Measurements from ENCODE around the gene STON2. TPM values are rescaled to one million over a fixed set of nuclear protein-coding genes. Genes with fewer than 3 reads are reported as not detected.
"Not testable (repeated sequence)": the region's sequence is repeated elsewhere in the genome, so short reads cannot be mapped to it uniquely, and the experiment has no call there.

The STON2 gene
- total RNA-seq, 4 donors from 2014 or later = 3.3 to 87.8 (median 11.0) TPM

DNA sequence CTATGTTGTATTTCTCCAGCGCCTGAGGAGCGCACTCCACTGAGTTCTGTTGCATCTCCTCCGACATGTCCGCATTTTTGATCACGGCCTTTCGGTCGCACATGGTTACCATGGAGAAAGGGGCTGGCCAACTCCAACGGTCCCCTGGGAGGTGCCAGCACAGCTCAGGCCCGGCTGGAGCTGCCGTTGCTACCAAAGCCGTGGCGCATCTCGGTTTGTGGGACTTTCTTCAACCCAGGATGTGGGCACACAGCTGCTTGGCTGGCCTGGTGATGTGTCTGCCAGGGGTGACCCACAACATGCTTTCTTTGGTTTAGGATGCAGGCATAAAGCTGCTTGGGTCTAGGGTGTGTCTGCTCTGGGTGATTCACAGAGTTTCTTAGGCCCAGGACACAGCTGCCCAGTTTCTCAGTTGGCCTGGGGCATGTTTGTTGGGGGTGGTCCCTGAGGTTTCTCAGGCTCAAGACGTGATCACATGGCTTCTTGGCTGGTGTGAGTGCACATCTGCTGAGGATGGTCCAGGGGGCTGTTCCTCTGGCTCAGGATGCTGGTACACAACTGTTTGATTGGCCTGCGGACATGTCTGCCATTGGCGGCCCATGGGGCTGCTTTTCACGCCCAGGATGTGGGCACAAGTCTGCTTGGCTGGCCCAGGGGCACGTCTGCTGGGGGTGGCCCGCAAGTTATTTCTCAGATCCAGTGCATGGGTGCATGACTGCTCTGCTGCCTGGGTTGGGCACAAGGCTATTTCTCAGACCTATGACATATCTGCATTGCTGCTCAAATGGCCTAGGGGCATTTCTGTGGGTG is 153.5 kb downstream of the STON2 start:
- no peak for TF ChIP-seq POLR2A (IDR thresholded peaks at IDR 0.05)
- TF ChIP-seq, protein P1, sequence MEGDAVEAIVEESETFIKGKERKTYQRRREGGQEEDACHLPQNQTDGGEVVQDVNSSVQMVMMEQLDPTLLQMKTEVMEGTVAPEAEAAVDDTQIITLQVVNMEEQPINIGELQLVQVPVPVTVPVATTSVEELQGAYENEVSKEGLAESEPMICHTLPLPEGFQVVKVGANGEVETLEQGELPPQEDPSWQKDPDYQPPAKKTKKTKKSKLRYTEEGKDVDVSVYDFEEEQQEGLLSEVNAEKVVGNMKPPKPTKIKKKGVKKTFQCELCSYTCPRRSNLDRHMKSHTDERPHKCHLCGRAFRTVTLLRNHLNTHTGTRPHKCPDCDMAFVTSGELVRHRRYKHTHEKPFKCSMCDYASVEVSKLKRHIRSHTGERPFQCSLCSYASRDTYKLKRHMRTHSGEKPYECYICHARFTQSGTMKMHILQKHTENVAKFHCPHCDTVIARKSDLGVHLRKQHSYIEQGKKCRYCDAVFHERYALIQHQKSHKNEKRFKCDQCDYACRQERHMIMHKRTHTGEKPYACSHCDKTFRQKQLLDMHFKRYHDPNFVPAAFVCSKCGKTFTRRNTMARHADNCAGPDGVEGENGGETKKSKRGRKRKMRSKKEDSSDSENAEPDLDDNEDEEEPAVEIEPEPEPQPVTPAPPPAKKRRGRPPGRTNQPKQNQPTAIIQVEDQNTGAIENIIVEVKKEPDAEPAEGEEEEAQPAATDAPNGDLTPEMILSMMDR (IDR thresholded peaks at IDR 0.05) = no peak
- Histone ChIP-seq H3K27me3 (no peaks in the 10 kb centered on the region), H3K9me3 (no peaks in the 10 kb centered on the region), H3K4me3 (no peak overlapping the region), H3K4me1 (no peaks in the 10 kb centered on the region), H3K36me3 (no peaks in the 10 kb centered on the region), H3K27ac (no peak overlapping the region)
- no peak for DNase-seq
- intact Hi-C loops (cut with DNase I; ENCODE audit: low total_unique reads) = no loop called here

DNA sequence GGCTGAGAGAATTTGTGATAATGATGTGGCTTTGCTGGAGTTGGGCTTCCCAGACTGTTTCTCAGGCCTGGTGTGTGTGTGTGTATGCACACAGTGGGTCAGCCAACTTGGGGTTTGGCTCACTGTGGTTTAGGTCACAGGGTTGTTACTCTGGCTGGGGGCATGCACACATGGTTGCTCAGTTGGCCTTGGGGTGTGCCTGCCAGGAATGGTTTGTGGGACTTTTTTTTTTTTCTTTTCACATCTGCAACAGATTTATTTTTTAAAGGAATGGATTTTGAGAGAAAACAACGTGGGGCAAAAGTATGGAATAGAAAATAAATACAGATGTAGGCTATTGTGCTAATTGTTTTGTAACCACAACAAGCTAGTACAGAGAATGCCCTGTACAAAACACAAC is 154.4 kb downstream of the STON2 start:
- Histone ChIP-seq H3K4me3 (no peak overlapping the region), H3K27me3 (no peaks in the 10 kb centered on the region), H3K9me3 (no peaks in the 10 kb centered on the region), H3K27ac (no peak overlapping the region), H3K4me1 (no peaks in the 10 kb centered on the region), H3K36me3 (no peaks in the 10 kb centered on the region)
- TF ChIP-seq POLR2A (IDR thresholded peaks at IDR 0.05) = no peak
- TF ChIP-seq, protein P1 (IDR thresholded peaks at IDR 0.05) = no peak
- intact Hi-C loops (cut with DNase I; ENCODE audit: low total_unique reads) = no loop called here
- no peak for DNase-seq

DNA sequence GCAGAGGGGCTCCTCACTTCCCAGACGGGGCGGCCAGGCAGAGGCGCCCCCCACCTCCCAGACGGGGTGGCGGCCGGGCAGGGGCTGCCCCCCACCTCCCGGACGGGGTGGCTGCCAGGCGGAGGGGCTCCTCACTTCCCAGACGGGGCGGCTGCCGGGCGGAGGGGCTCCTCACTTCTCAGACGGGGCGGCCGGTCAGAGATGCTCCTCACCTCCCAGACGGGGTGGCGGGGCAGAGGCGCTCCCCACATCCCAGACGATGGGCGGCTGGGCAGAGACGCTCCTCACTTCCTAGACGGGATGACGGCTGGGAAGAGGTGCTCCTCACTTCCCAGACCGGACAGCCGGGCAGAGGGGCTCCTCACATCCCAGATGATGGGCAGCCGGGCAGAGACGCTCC is 155.7 kb downstream of the STON2 start:
- intact Hi-C loops (cut with DNase I; ENCODE audit: low total_unique reads); H3K4me1 ChIP-seq; H3K27ac ChIP-seq; DNase-seq; H3K9me3 ChIP-seq; H3K36me3 ChIP-seq; H3K4me3 ChIP-seq; H3K27me3 ChIP-seq: not testable (repeated sequence)

DNA sequence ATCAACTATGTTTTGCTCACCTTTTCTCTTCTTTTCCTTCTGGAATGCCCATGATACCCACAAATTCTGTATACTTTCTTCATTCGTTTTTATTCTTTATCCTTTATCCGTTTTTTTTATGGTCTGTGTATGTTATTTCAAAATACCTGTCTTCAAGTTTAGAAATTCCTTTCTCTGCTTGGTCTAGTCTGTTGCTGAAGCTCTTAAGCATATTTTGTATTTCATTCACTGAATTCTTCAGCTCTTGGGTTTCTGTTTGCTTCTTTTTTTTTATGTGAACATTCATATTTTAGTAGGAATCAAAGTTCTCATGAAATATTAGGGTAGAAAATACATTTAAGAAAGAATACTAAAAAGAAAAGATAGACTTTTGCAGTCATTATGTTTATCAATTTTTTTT is 156.6 kb downstream of the STON2 start:
- H3K4me3 ChIP-seq = no peak overlapping the region
- TF ChIP-seq, protein P1 (IDR thresholded peaks at IDR 0.05) = no peak
- TF ChIP-seq POLR2A (IDR thresholded peaks at IDR 0.05) = no peak
- intact Hi-C loops (cut with DNase I; ENCODE audit: low total_unique reads) = no loop called here
- H3K4me1 ChIP-seq = no peaks in the 10 kb centered on the region
- no peaks in the 10 kb centered on the region for H3K27me3 ChIP-seq
- no peaks in the 10 kb centered on the region for H3K9me3 ChIP-seq
- no peak overlapping the region for H3K27ac ChIP-seq
- no peak for DNase-seq
- no peaks in the 10 kb centered on the region for H3K36me3 ChIP-seq

DNA sequence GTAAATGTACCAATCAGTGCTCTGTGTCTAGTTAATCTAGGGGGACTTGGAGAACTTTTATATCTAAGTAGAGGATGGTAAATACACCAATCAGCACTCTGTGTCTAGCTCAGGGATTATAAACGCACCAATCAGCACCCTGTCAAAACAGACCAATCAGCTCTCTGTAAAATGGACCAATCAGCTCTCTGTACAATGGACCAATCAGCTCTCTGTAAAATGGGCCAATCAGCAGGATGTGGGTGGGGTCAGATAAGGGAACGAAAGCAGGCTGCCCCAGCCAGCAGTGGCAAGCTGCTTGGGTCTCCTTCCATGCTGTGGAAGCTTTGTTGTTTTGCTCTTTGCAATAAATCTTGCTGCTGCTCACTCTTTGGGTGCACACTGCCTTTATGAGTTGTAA is 163.3 kb downstream of the STON2 start:
- H3K4me3 ChIP-seq; H3K9me3 ChIP-seq; H3K27me3 ChIP-seq; H3K36me3 ChIP-seq; DNase-seq; H3K27ac ChIP-seq; intact Hi-C loops (cut with DNase I; ENCODE audit: low total_unique reads); H3K4me1 ChIP-seq: not testable (repeated sequence)

DNA sequence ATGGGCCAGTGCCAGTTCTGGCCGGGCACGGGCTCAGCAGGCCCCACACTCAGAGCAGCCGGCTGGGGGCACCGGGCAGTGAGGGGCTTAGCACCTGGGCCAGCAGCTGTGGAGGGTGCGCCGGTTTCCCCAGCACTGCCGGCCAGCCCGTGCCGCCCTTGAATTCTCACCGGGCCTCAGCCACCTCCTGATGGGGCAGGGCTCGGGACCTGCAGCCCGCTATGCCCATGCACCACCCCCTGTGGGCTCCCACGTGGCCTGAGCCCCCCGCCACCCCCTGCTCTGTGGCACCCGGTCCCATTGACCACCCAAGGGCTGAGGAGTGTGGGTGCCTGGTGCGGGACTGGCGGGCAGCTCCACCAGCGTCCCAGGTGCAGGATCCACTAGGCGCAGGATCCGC is 164.0 kb downstream of the STON2 start:
- Histone ChIP-seq H3K9me3 (no peaks in the 10 kb centered on the region), H3K4me1 (no peaks in the 10 kb centered on the region), H3K4me3 (no peak overlapping the region), H3K27me3 (no peaks in the 10 kb centered on the region), H3K36me3 (no peaks in the 10 kb centered on the region), H3K27ac (no peak overlapping the region)
- TF ChIP-seq POLR2A (IDR thresholded peaks at IDR 0.05) = no peak
- TF ChIP-seq, protein P1 (IDR thresholded peaks at IDR 0.05) = no peak
- no peak for DNase-seq
- intact Hi-C loops (cut with DNase I; ENCODE audit: low total_unique reads) = no loop called here

Data from uterus (tissue), 4 donors.